GM12892 (cell line): ENCODE measurements around the gene SPRED3.

Experiments used
- DNase-seq: peaks from one replicate; pipeline ENCODE4 v3.0.0; 2011; ENCODE audit not compliant: insufficient read length
- FAIRE-seq: peaks from 2 replicates; lab custom pipeline; 2011; peaks lifted over from hg19 to GRCh38; lab: Jason Lieb, UNC
- POLR2A ChIP-seq: IDR thresholded peaks from 2 replicates; pipeline ENCODE4 v1.6.1; 2011; ENCODE audit warnings: low read depth, low read length, control low read depth
- POLR2AphosphoS5 ChIP-seq: IDR thresholded peaks from 2 replicates; pipeline ENCODE4 v1.6.1; 2011; ENCODE audit warnings: low read depth, low read length, control low read depth
- TAF1 ChIP-seq: IDR thresholded peaks from 2 replicates; pipeline ENCODE4 v1.6.1; 2011; ENCODE audit warnings: low read depth, mild to moderate bottlenecking, control low read depth, low read length, borderline replicate concordance

The SPRED3 gene

DNA sequence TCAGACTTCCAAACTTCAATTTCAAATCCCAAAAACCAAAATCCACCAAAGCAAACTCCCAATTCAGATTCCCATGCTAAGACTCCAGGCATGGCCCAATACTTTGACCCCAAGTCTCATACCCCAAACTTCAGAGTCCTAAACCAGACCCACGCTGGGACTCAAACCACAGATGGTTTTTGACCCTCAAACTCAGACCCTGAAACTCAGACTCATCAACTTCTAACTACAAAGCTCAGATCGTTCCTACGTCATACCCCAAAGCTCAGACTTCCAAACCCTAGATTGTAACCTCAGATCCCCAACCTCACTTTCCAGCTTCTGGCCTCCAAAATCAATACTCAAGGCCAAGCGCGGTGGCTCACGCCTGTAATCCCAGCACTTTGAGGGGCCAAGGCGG lies 56.9 kb downstream of the SPRED3 start:
- TF ChIP-seq TAF1 = no peak
- no peak for TF ChIP-seq POLR2A
- no peak for TF ChIP-seq POLR2AphosphoS5
- FAIRE-seq = no peak
- no peak for DNase-seq

DNA sequence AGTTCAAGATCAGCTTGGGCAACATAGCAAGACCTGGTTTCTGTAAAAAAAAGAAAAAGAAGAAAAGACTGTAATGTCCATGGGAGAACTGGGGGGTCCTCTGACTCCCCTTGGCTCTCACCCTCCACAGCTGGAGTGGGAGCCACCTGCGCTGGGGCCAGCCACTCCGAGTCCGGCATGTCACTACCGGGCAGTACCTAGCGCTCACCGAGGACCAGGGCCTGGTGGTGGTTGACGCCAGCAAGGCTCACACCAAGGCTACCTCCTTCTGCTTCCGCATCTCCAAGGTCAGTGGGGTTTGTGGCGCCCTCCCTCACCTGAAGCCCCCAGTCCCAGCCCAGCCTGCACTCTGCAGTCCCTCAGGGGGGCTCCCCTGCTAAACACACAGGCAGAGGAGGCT lies 59.7 kb downstream of the SPRED3 start:
- FAIRE-seq (no peak), DNase-seq (no peak)
- TF ChIP-seq POLR2AphosphoS5 (no peak), POLR2A (no peak), TAF1 (no peak)
